Stimulated activated naive CD8-positive, alpha-beta T cell treated with anti-CD3 and anti-CD28 coated beads, Interleukin-15, Interleukin-2, amounts not matched to agents 100 U/mL and 50 U/mL, for 24 hours (primary cell): ENCODE data around the gene CAPZA2.
"Not testable (repeated sequence)": the region's sequence is repeated elsewhere in the genome, so short reads cannot be mapped to it uniquely, and the experiment has no call there.

Source experiments
- ATAC-seq: fragments of 150-1000 bp; cut with Tn5 transposase; one replicate; pipeline ENCODE4 v1.10.0; 2021
- DNase-seq: peaks from one replicate; pipeline ENCODE4 v3.0.0; 2021

Gene CAPZA2

GRCh38 chr7:116862234-116862950 lies at the start of gene CAPZA2:
CAPZA2 (plus strand) TSS chr7:116862587; CDS start chr7:116862612, 25 bp downstream.
- DNase-seq (peak; percentile 98), ATAC-seq (peak; percentile 95)

GRCh38 chr7:116812860-116813259 lies 49.5 kb upstream of the CAPZA2 start:
- ATAC-seq, result no peak

GRCh38 chr7:116813371-116813770 lies 49.0 kb upstream of the CAPZA2 start:
- not testable (repeated sequence) for DNase-seq, ATAC-seq

More at GRCh38 chr7:116812860-116813259, 49.5 kb upstream of the CAPZA2 start:
- no peak for DNase-seq

DNA sequence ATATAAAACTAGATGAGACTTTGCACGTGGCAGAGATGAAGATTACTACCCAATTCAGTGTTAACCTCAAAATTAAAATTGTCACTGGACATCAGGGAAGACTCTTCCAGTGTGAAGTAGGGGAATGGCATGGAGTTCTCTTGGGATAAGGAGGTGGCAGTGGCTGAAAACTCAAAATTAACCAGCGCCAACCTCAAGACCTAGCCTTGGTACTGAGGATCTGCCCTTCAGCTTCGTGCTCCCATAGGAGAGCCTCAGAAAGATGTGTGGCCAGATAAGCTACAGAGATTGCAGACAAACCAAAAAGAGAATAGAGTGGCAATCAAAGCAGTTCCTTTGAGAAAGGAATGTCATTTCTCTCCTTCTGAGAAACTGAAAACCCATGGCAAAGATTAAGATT lies 47.3 kb upstream of the CAPZA2 start:
- no peak for DNase-seq
- no peak for ATAC-seq

DNA sequence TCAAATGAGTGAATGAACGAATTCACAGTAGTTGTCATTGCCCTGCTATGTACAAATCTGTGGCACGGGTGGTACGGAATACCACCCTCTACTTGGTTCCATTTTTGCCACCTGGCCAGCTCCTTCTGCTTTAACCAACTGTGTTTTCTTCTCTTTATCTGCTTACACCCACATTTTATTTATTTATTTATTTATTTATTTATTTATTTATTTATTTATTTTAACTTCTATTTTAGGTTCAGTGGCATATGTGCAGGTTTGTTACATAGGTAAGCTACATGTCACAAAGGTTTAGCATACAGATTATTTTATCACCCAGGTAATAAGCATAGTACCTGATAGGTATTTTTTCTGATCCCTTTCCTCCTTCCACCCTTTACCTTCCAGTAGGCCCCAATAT lies 42.2 kb upstream of the CAPZA2 start:
- no peak for DNase-seq
- ATAC-seq, result no peak

- DNase-seq, ATAC-seq: not testable (repeated sequence)
Observed at GRCh38 chr7:116821647-116822046, 40.7 kb upstream of the CAPZA2 start.

DNA sequence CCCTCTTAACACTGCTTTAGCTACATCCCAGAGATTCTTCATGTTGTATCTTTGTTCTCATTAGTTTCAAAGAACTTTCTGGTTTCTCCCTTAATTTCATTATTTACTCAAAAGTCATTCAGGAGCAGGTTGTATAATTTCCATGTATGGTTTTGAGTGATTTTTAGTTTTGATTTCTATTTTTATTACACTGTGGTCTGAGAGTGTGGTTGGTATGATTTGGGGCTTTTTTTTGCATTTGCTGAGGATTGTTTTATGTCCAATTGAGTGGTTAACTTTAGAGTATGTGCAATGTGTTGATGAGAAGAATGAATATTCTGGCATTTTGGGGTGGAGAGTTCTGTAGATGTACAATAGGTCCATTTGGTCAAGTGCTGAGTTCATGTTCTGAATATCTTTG lies 37.9 kb upstream of the CAPZA2 start:
- no peak for DNase-seq
- no peak for ATAC-seq

DNA sequence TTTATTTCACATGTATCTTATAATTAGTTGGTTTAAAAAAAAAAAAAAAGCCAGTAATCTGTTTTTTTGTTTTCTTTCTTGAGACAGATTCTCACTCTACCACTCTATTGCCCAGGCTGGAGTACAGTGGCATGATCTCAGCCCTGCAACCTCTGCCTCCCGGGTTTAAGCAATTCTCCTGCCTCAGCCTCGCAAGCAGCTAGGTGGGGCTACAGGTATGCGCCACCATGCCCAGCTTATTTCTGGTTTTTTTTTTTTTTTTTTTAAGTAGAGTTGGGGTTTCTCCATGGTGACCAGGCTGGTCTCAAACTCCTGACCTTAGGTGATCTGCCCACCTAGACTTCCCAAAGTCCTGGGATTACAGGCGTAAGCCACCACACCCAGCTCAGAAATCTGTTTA lies 34.1 kb upstream of the CAPZA2 start:
- DNase-seq (no peak), ATAC-seq (no peak)

DNA sequence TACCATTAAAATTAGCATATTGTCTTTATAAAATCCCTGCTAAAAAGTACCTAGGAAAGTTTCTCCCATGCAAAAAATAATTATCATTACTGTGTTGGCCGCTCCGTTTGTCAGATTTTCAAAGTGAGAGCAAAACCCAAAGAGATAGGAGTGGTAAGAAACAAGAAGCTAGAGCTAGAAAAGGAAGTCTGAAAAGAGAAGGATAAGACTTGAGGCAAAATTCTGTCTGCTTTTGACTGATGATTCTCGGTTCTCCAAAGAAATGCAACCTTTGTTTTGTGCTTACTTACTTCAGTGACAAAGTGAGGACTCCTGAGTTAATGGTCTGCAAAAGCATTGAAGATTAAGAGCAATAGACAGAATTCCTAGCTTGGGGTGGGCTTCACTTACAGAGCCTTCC lies 33.3 kb upstream of the CAPZA2 start:
- DNase-seq, result no peak
- no peak for ATAC-seq

DNA sequence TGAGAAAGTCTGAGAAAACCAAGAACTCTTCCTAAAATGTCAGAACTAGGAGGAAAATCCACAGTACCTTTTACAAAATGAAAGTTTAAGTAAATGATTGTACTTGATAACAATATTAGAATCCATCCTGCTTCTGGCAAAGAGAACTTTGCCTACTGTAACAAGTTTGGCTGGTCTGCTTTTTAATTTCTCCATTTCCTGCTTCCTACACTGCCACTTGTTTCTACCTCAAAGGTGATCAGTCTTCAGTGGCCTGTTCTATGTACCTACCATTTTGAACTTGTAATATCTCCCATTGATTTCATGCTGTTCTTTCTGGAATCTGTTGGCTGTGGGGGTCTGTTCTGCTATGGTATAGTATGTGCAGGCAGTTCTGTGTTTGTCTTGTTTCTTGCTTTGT lies 32.9 kb upstream of the CAPZA2 start:
- ATAC-seq (no peak), DNase-seq (no peak)

GRCh38 chr7:116832692-116833091 lies 29.7 kb upstream of the CAPZA2 start:
- DNase-seq (no peak), ATAC-seq (no peak)

DNA sequence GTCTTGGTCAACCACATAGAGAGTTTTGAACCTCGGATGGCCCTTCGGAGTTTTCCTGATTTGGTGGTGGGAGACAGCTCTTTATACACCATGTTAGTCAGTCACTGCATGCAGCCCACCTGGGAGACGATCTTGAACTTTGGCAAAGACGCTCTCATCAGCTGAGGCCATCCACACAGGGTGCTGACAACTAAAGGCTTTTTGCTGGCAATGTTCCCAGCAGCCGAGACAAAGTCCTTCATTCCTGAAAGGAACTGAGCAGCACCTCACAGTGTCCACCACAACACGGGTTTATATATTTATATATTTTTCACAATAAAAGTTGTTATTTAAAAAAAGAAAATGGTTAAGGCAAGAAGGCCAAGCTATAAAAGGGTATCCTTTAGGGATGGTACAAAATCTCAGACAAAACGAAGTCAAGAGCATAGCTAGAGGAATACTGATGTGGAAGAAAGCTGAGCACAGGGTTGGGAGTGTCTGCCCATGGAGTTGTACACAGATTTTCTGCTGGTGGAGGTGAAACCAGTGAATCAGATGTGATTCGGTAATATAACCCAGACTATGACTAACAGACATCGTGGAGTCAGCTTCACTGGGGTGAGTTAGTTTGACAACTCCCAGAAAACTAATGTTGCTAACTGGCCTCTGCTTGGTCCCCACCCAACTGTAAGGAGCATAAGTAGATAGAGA lies 27.4 kb upstream of the CAPZA2 start:
- DNase-seq (no peak), ATAC-seq (peak; percentile 52)

DNA sequence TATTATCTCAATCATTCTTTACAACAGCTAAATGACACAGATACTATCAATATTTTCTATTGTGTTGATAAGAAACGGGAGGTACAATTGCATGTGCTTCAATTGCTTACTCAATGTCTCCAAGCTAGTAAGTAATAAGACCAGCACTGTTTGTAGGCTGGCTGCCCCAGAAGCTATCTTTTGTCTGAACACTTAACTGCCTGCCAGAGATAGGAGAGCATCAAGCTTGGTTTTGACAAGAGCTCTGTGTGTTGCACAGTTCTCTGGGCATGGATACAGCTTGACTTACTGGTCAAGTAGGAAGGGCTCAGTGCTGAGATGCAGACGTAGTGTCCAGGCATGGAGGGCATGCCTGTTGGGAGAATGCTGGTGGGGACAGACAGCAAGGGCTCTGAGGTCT lies 26.3 kb upstream of the CAPZA2 start:
- ATAC-seq (no peak), DNase-seq (no peak)

GRCh38 chr7:116836911-116837310 lies 25.5 kb upstream of the CAPZA2 start:
- no peak for DNase-seq

GRCh38 chr7:116837586-116837985 lies 24.8 kb upstream of the CAPZA2 start:
- no peak for DNase-seq
- ATAC-seq, result no peak

More at GRCh38 chr7:116836911-116837310, 25.5 kb upstream of the CAPZA2 start:
- ATAC-seq, result no peak

- ATAC-seq (no peak), DNase-seq (no peak)
Observed at GRCh38 chr7:116840256-116840655, 22.1 kb upstream of the CAPZA2 start.

DNA sequence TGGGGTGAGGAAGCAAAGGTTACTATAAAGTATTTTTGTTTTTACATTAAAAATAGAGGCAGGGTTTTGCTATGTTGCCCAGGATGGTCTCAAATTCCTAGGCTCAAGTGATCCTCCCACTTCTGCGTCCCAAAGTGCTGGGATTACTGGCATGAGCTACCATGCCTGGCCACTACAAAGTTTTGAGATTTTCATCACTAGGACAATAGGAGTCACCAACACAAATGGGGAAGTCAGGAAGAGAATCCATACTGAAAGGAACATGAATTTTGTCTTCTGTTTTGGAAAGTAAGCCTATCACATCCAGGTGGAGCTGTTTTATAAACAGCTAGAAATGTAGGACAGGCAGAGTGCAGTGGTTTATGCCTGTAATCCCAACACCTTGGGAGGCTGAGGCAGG lies 20.0 kb upstream of the CAPZA2 start:
- ATAC-seq (no peak), DNase-seq (no peak)

DNA sequence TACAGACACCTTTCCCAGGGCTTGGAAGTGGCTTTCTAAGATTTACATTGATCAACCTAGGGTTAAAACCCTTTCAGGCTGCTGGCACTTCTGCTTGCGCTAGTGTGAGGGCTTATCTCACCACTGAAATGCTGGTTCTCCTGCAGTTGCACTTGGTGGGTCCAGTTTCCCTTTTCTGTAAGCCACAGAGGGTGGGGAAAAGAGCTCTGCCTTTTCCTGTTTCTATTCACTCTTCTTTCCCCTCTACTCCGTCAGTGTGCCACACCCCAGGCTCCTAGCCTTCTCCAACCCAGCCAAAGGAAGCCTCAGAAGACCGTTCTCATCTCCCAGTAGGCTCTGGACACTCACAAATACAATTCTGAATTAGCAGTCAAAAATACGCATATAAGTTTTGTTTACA lies 19.0 kb upstream of the CAPZA2 start:
- DNase-seq (no peak), ATAC-seq (no peak)

GRCh38 chr7:116851175-116851574 lies 11.2 kb upstream of the CAPZA2 start:
- DNase-seq (no peak), ATAC-seq (no peak)

DNA sequence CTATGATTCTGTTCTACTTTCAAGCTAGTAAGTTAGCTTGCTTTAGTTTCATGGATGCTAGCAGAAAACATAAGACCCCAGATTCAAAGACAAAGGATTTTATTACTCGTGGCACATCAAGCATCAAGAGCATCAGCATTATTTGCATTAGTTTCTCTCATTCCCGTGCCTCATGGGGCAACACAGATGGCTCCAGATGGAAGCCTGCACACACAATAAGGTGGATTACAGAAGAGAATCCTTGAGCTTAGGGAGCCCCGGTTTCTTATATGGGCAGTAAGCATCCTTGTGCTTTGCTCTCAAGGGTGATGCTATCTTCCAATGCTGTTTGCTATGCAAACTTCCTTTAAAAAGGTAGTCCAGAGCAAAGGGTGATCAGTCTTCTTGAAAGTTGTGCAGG lies 10.7 kb upstream of the CAPZA2 start:
- ATAC-seq (no peak), DNase-seq (no peak)

DNA sequence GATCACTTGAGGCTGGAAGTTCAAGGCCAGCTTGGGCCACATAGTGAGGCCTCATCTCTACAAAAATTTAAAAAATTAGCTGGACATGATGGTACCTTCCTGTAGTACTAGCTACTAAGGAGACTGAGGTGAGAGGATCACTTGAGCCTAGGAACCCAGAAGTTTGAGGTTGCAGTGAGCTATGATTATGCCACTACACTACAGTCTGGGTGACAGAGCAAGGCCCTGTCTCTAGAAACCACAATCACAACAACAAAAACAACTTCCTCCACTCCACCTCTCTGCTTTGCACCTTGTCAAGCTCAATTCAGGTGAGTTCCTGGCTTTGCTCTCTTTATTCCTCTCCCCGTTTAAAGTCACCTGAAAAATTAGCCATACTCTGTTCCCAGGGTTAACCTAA lies 8.3 kb upstream of the CAPZA2 start:
- DNase-seq (no peak), ATAC-seq (no peak)

DNA sequence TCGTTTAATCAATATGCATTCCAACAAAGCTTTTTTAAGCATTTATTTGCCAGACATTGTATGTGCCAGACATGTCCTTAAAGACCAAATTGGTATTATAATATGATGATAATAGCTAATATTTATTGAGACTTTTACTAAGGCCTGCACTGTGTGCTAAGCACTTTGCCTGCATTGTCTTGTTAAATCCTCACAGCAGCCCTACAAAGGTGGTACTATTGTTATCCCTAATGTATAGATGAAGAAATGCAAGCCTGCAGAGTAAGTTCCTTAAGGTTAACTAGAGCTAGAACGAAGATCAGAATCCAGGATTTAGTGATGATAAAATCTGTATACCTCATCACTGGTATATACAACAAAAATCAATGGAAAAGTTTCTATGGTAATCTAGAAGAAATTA lies 5.3 kb upstream of the CAPZA2 start:
- DNase-seq (no peak), ATAC-seq (no peak)

DNA sequence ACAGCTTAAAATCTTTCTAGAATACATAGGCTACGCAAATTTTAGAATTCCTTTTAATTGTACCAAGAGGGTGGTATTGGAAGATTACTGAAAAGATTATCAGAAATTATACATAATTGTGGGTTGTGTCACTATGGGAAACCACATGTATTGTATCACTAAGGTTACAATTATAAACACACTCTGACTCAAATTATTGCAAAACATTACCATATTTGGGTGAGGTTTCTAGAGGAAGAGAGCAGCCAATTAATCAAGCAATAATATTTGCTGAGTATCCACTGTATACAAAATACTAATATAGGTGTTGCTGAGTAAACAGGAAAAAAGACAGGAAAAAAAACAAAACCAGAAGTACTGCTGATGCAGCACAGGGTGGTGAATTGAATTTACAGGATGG lies 3.1 kb upstream of the CAPZA2 start:
- no peak for DNase-seq
- ATAC-seq, result no peak

DNA sequence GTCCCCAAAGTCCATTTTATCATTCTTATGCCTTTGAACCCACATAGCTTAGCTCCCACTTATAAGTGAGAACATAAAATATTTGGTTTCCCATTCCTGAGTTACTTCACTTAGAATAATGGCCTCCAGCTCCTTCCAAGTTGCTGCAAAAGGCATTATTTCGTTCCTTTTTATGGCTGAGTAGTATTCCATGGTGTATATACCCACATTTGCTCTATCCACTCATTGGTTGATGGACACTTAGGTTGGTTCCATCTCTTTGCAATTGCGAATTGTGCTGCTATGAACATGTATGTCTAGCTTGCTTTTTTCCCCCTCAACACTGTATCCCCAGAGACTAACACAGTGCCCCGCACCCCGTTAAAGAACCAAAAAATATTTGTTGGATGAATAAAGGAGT lies 670 bp upstream of the CAPZA2 start:
- ATAC-seq (no peak), DNase-seq (no peak)
